K562 (cell line): ENCODE measurements around the gene CENPP. TPM values are rescaled to one million over a fixed set of nuclear protein-coding genes. Genes with fewer than 3 reads are reported as not detected.

Experiments
- ATAC-seq: fragments of 200-7000 bp; cut with Tn5 transposase; 3 replicates; pipeline ENCODE4 v1.9.1; 2020; ENCODE audit warnings: moderate library complexity
- BruUV-seq: library from RNA; stranded (reverse); fragments of 400-500 nt; replicated peaks from 2 replicates; lab custom pipeline; 2021; lab: Mats Ljungman, UMichigan
- CTCF ChIA-PET: fragments of 300-600 bp; formaldehyde crosslinking; extraction: SDS; loops from one replicate; lab custom pipeline; 2021; ENCODE audit warnings: low intra/inter-chr PET ratio; lab: Yijun Ruan, JAX
- POLR2A ChIA-PET: fragments of 300-600, 350-650 bp; sonication (Branson Sonifier 250); formaldehyde crosslinking; extraction: SDS; loops from one replicate; lab custom pipeline; 2021; ENCODE audit warnings: antibody characterized with exemption, inconsistent platforms; lab: Yijun Ruan, JAX
- DNase-seq, 4 experiments: peaks; one replicate each; pipeline versions ENCODE4 v3.0.0 to v3.0.0-alpha.2; 2011 to 2018; ENCODE audit warnings: low spot score in 3 of 4, mixed read lengths in 3 of 4; ENCODE audit errors: extremely low read depth in 1 of 4
- FAIRE-seq: peaks from 2 replicates; lab custom pipeline; 2011; peaks lifted over from hg19 to GRCh38; lab: Jason Lieb, UNC
- H2AFZ ChIP-seq: 2 replicates; pipeline ENCODE4 v1.6.0; 2011; ENCODE audit warnings: low read depth, low read length, control low read depth, inconsistent platforms
- H3K27ac ChIP-seq: fragments of 200-600 bp; 3 replicates; pipeline ENCODE4 v1.8.0; 2011; ENCODE audit warnings: low read depth, mild to moderate bottlenecking, control low read depth, inconsistent platforms, low read length, moderate library complexity, mixed read lengths; ENCODE audit errors: extremely low read depth
- H3K27me3 ChIP-seq, 2 experiments: fragments of 300-600 bp in 1 of 2; 2 replicates in 1 of 2; 3 replicates in 1 of 2; pipeline versions ENCODE4 v1.6.0 to v1.8.0; 2011; ENCODE audit warnings: inconsistent platforms in 2 of 2, low read length in 2 of 2, mild to moderate bottlenecking in 1 of 2, mixed read lengths in 1 of 2, moderate library complexity in 1 of 2; ENCODE audit not compliant: control insufficient read depth in 2 of 2, insufficient read depth in 2 of 2
- H3K36me3 ChIP-seq: fragments of 300-600 bp; 3 replicates; pipeline ENCODE4 v1.8.0; 2011; ENCODE audit warnings: mild to moderate bottlenecking, low read length, inconsistent platforms; ENCODE audit not compliant: control insufficient read depth, insufficient read depth
- H3K4me1 ChIP-seq, 2 experiments: fragments of 200-600 bp in 1 of 2; replicated peaks in 1 of 2; 2 replicates in 1 of 2; 3 replicates in 1 of 2; pipeline versions ENCODE4 v1.5.1 to v1.8.0; 2011; ENCODE audit warnings: inconsistent platforms in 2 of 2, low read length in 2 of 2, mild to moderate bottlenecking in 1 of 2, mixed read lengths in 1 of 2, moderate library complexity in 1 of 2; ENCODE audit not compliant: control insufficient read depth in 2 of 2, insufficient read depth in 2 of 2
- H3K4me2 ChIP-seq: 2 replicates; pipeline ENCODE4 v1.6.1; 2011; ENCODE audit warnings: low read length, control low read depth, inconsistent platforms, mixed read lengths; ENCODE audit not compliant: insufficient read depth
- H3K4me3 ChIP-seq: fragments of 200-600 bp; sonication (generic), shearing (Covaris generic); 2 replicates; pipeline ENCODE4 v1.5.1; 2016; ENCODE audit warnings: control low read depth, inconsistent platforms
- H3K79me2 ChIP-seq: fragments of 200-600 bp; 3 replicates; pipeline ENCODE4 v1.8.0; 2011; ENCODE audit warnings: low read length, inconsistent platforms; ENCODE audit not compliant: control insufficient read depth, insufficient read depth
- H3K9ac ChIP-seq, 2 experiments: 2 replicates each; pipeline versions ENCODE4 v1.6.0 to v1.6.1; 2011; ENCODE audit warnings: low read depth in 2 of 2, low read length in 2 of 2, control low read depth in 1 of 2, inconsistent platforms in 1 of 2, mild to moderate bottlenecking in 1 of 2, mixed read lengths in 1 of 2; ENCODE audit not compliant: insufficient read depth in 1 of 2
- H3K9me1 ChIP-seq: one replicate; pipeline ENCODE4 v1.6.0; 2011; ENCODE audit warnings: inconsistent platforms, mild to moderate bottlenecking, low read length, moderate library complexity; ENCODE audit not compliant: control insufficient read depth, insufficient read depth
- H3K9me3 ChIP-seq: replicated peaks from 2 replicates; pipeline ENCODE4 v1.5.1; 2011; ENCODE audit warnings: low read depth, low read length, inconsistent platforms; ENCODE audit not compliant: control insufficient read depth, insufficient read depth
- H4K20me1 ChIP-seq: replicated peaks from 2 replicates; pipeline ENCODE4 v1.6.1; 2011; ENCODE audit warnings: low read length, inconsistent platforms, mixed read lengths; ENCODE audit not compliant: control insufficient read depth, insufficient read depth
- REST ChIP-seq, 2 experiments: fragments of 450-650 bp; formaldehyde crosslinking in 1 of 2; IDR thresholded peaks; 2 replicates each; pipeline versions ENCODE4 v1.4.0 to v1.6.1; 2014 to 2020; ENCODE audit warnings: mild to moderate bottlenecking in 2 of 2, borderline replicate concordance in 1 of 2, low read depth in 1 of 2
- TEAD1 ChIP-seq, 2 experiments: fragments of 450-650 bp in 1 of 2; sonication (generic) in 1 of 2; formaldehyde crosslinking; IDR thresholded peaks; 2 replicates each; pipeline versions ENCODE4 v1.4.0 to v1.8.0; 2020 to 2022; ENCODE audit warnings: mild to moderate bottlenecking in 2 of 2, missing genetic modification reagents in 1 of 2
- TSC22D4 ChIP-seq: fragments of 450-650 bp; IDR thresholded peaks from 2 replicates; pipeline ENCODE4 v1.6.1; 2016; ENCODE audit warnings: missing genetic modification characterization, missing biosample characterization, control low read depth
- WGBS: fragments of 100-300 bp; shearing (Covaris generic); methylation state at CpG from one replicate; pipeline ENCODE4 v1.1.6; 2016; ENCODE audit warnings: low coverage, mixed read lengths; ENCODE audit not compliant: insufficient coverage; ENCODE audit errors: missing lambda C conversion rate; 5-methylcytosine and 5-hydroxymethylcytosine counted together
- in situ Hi-C: fragments of 300-500 bp; cut with MboI; formaldehyde crosslinking; loops from 4 replicates; pipeline ENCODE4 v1.15.0; 2018; ENCODE audit warnings: inconsistent platforms, mixed read lengths
- intact Hi-C: fragments of 100-400 bp; cut with micrococcal nuclease; formaldehyde crosslinking; loops from 2 replicates; pipeline ENCODE4 v1.14.2; 2022
- polyA plus RNA-seq, 8 experiments: library from polyadenylated mRNA; depleted of rRNA in 4 of 8; stranded (reverse) in 5 of 8; unstranded in 3 of 8; fragments of >200 nt; fragmentation: Nextera tagmentation in 2 of 8; fragmentation: Illumina TruSeq in 1 of 8; extraction: Ambion mirVana in 2 of 8; extraction: Trizol in 1 of 8; gene quantifications; 2 replicates each; pipeline versions ENCODE4 v1.2.1 to v1.2.3, GENCODE V29; 2011 to 2014; ENCODE audit warnings: inconsistent platforms in 1 of 8, missing spikeins in 1 of 8
- total RNA-seq, 7 experiments: library from RNA; depleted of rRNA in 6 of 7; stranded (reverse); fragments of >200 nt in 6 of 7; fragmentation: Illumina TruSeq in 2 of 7; extraction: Trizol in 2 of 7; gene quantifications; 2 replicates each; pipeline versions ENCODE4 v1.2.1 to v1.2.3, GENCODE V29; 2011 to 2021; ENCODE audit warnings: low replicate concordance in 1 of 7

Gene CENPP
- total and polyA plus RNA-seq, 9 of the 15 experiments (the other 6 are each of a cell fraction or from before 2014, with no cell fraction given): 8.0 to 28.5 (median 17.9) TPM

DNA sequence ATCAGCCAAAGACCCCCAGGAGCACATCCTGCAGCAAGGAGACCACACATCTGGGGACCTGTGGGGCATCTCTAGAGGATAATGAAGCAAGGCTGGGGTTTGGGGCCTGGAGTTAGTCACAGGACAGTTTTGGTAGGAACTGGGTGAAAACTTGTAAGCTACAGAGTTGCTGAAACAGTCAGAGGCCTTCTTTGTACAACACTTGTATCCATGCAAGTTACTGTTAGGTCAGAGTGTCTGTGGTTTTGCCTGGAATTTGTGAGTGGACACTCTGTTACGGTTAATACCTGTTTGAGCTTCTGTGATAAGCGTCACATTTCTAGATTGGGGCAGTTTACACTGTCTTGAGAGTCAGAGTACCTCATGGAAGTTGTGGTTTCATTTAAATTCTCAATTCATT lies 179.1 kb downstream of the CENPP start:
- Histone ChIP-seq H3K4me1 (peaks cover 8 to 19% of the 10 kb centered on the region in 2 experiments), H2AFZ (peak overlapping the region; percentile 54; the same call in 1 of the 2 replicates), H3K9me1 (no peaks in the 10 kb centered on the region), H4K20me1 (no peaks in the 10 kb centered on the region)
- WGBS: 17% methylated on average over 2 of the region's 2 CpGs
- CTCF ChIA-PET: no interaction called here
- TF ChIP-seq REST (IDR thresholded peaks at IDR 0.05; ENCODE audit: borderline replicate concordance): peak; percentile 24; the same call in 1 of the 2 replicates
- TF ChIP-seq REST (CRISPR knock-in tag; IDR thresholded peaks at IDR 0.05; ENCODE audit: low read depth): no peak
- TF ChIP-seq TSC22D4 (tag): no peak
- 0 out of 4 replicates have a peak, but pooled peaks of 1 of the 2 experiments have one; percentile 30 for TF ChIP-seq TEAD1 (CRISPR knock-in tag; IDR thresholded peaks at IDR 0.05)
- TF ChIP-seq, all 486 proteins: peak for 2
- no TSS peak for BruUV-seq
- POLR2A ChIA-PET: interaction anchor here (1.0 to 1.1 kb wide), 2 partner anchors 9 to 10 kb away, joined by 4 read pairs; no protein-coding TSS in a partner anchor
- FAIRE-seq (peak; percentile 40), DNase-seq (peak in 1 of 4 experiments; percentile 37), ATAC-seq (no peak; the same call in 2 of the 3 replicates)
- no peaks in the 10 kb centered on the region for H3K9me3 ChIP-seq
- in situ Hi-C loops: no loop called here
- H3K27ac ChIP-seq: peak overlapping the region; percentile 32; the same call in 2 of the 3 replicates
- intact Hi-C loops: no loop called here
- H3K36me3 ChIP-seq: no peaks in the 10 kb centered on the region
- peak overlapping the region; percentile 34 for H3K4me2 ChIP-seq
- H3K27me3 ChIP-seq: no peaks in the 10 kb centered on the region
- no peaks in the 10 kb centered on the region for H3K79me2 ChIP-seq
- no peak overlapping the region for H3K4me3 ChIP-seq
- no peak overlapping the region for H3K9ac ChIP-seq
